Esophagus mucosa (tissue), 1 donor: ENCODE data around the gene PLEK2. TPM values are rescaled to one million over a fixed set of nuclear protein-coding genes. Genes with fewer than 3 reads are reported as not detected.
A peak's percentile ranks its signal among the peaks of the same experiment; 100 is the strongest.
"Not testable (repeated sequence)": the region's sequence is repeated elsewhere in the genome, so short reads cannot be mapped to it uniquely, and the experiment has no call there.

ENCODE experiments used
- ATAC-seq: fragments of 200-7000 bp; cut with Tn5 transposase; one replicate; pipeline ENCODE4 v1.9.1; 2020
- total RNA-seq: library from RNA; stranded (reverse); gene quantifications from one replicate; pipeline ENCODE4 v1.2.4, GENCODE V29; 2023
- donor health status: DM: yes; HTN: yes; CAD: no.

Gene PLEK2, protein sequence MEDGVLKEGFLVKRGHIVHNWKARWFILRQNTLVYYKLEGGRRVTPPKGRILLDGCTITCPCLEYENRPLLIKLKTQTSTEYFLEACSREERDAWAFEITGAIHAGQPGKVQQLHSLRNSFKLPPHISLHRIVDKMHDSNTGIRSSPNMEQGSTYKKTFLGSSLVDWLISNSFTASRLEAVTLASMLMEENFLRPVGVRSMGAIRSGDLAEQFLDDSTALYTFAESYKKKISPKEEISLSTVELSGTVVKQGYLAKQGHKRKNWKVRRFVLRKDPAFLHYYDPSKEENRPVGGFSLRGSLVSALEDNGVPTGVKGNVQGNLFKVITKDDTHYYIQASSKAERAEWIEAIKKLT
- total RNA-seq = 24.5 TPM

GRCh38 chr14:67411820-67412421, at the start of gene PLEK2:
TSS of gene PLEK2 (minus strand) at chr14:67412165. CDS start at chr14:67412059, 106 bp downstream.
- ATAC-seq = peak; percentile 76

DNA sequence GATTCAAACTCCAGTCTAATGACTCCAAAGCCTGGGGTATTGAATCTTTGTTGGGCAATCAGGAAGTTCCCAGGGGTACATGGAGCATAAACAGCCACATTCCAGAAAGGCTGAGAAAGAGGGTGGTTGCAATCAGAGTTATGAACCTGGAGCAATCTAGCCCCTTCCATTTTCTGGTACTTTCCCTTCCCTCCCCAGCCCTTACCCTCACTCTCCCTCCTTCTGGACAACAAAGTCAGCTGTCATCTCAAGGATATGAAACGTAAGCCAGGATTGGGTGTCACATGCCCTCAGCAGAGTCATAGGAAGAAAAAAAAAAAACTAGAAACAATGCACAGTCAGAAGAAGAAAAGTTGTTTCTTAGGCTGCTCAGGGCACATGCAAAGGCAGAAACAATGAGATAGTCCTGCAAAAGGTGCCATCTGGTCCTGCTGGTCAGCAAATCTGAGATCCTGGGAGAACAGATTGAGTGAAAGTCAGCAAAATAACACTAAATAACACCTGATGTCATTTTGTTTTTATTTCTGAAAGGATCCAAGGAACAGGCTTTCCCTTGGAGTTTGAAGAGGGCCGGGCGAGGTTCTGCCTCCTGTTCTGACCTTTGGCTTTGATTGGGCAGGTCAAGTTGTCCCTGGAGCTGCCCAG, 49.5 kb upstream of the PLEK2 start:
- ATAC-seq = no peak

- ATAC-seq = no peak
Observed at GRCh38 chr14:67459336-67459735, 47.4 kb upstream of the PLEK2 start.

DNA sequence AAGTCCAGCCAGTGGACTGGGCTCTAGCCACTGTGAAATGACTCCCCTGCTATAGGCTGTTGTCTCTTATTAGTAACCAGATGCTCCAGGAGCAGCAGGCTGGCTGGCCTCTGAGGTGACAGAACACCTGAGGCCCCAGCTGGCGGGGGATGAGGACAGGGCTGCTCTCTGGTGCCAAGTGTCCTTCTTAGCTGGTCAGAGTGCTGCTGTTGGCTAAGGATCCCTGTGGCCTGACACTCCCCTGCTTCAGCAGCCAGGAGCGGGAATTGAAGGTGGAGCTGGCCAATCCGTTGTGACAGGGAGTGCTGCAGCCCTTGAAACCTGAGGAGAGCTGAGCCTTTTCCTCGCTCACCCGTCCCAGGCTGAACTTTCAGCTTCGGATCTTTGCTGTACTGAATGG, 45.8 kb upstream of the PLEK2 start:
- ATAC-seq = no peak

- no peak for ATAC-seq
Observed at GRCh38 chr14:67456732-67457131, 44.8 kb upstream of the PLEK2 start.

- ATAC-seq = no peak
Observed at GRCh38 chr14:67453575-67454300, 41.8 kb upstream of the PLEK2 start.

DNA sequence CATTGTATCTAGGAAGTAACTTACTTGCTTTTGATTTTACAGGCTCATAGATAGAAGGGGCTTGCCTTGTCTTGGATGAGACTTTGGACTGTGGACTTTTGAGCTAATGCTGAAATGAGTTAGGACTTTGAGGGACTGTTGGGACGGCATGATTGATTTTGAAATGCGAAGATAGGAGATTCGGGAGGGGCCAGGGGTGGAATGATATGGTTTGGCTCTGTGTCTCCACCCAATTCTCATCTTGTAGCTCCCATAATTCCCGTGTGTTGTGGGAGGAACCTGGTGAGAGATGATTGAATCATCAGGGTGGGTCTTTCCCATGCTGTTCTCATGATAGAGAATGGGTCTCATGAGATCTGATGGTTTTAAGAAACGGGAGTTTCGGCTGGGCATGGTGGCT, 39.7 kb upstream of the PLEK2 start:
- ATAC-seq = not testable (repeated sequence)

DNA sequence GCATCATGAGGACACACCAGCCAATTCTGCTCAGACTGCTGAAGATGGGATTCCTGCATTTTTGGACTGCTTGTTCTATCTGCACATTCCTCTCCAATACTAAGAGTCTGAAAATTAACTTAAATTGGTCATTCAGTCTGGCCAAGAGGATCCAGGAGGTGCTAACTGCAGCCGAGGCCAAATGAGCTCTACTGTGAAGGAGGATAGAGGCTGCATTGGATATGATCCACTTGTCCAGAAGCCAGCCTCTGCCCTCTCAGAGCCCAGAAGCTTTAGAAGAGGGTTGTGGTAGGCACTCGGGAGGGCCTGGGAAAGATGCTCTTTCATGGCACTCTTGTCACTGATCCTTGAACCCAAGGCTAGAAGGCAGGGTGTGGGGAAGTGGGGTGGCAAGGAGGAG, 37.1 kb upstream of the PLEK2 start:
- no peak for ATAC-seq

DNA sequence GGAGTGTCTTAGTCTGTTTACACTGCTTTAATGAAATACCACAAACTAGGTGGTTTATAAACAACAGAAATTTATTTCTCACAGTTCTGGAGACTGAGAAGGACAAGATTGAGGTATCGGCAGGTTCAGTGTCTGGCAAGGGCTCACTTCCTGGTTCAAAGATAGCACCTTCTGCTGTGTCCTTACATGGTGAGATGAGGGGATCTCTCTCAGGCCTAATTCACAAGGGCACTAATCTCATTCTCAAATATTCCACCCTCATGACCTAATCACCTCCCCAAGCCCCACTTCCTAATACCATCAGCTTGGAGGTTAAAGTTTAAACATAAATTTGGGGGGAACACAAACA, 35.0 kb upstream of the PLEK2 start:
- ATAC-seq = no peak

DNA sequence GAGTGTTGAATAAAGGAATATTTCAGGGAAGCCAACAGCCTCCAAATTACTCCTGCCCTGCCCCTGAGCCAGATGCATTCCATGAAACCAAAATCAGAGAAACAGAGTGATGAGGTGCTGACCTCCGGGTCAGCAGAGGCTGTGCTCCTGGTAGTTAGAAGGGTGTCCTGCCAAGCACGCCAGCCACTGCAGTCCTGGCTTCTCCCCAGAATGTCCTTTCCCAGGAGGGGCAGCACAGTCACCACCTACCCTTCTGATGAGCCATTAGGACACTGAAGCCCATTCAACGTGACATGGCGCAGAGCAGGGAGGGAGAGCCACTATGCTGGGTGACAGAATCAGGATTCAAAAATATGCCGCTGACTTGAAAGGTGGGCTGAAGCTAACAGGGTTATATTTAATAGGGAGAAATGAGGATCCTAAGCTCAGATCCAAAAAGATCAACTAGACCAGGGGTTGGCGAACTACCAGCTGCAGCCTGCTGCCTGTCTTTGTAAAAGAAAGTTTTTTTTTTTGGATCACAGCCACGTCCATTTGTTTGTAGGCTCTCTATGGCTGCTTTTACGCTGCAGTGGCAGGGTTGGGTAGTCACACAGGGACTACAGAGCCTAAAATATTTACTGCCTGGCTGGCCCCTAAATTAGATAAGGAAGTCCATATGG, 34.5 kb upstream of the PLEK2 start:
- ATAC-seq = no peak

DNA sequence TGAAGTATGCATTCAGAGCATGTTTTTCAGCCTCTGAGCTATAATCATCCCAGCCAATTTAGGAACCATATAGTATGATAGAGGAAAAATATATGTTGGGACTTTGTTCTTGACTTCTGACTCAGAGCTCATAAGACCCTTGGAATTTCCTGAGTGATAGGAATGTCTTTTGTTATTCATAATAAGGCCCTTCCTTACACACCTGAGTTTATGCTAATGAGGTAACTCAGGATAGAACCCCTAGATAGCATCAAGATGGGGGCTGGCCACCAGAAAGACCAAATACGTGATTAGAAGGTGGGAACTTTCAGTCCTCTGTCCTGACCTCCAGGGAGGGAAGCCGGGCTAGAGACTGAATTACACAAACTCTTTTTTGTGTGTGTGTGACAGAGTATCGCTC, 32.4 kb upstream of the PLEK2 start:
- no peak for ATAC-seq

- ATAC-seq = no peak
Observed at GRCh38 chr14:67442139-67442906, 30.4 kb upstream of the PLEK2 start.

GRCh38 chr14:67441672-67442071, 29.7 kb upstream of the PLEK2 start:
- ATAC-seq = no peak

GRCh38 chr14:67441256-67441655, 29.3 kb upstream of the PLEK2 start:
- ATAC-seq = no peak

DNA sequence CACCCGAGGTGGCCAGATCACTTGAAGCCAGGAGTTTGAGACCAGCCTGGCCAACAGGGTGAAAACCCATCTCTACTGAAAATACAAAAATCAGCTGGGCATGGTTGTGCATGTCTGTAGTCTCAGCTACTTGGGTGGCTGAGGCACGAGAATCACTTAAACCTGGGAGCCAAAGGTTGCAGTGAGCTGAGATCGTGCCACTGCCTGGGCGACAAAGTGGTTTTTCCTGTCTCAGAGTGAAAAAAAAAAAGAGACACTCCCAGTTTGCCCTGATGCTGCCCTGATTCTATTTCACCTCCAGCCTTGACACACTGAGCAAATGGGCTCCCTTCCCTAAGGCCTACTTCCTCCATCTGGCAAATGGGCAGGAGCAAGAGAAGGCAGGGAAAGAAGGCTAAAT, 28.5 kb upstream of the PLEK2 start:
- peak; percentile 80 for ATAC-seq

- no peak for ATAC-seq
Observed at GRCh38 chr14:67438969-67439368, 27.0 kb upstream of the PLEK2 start.

DNA sequence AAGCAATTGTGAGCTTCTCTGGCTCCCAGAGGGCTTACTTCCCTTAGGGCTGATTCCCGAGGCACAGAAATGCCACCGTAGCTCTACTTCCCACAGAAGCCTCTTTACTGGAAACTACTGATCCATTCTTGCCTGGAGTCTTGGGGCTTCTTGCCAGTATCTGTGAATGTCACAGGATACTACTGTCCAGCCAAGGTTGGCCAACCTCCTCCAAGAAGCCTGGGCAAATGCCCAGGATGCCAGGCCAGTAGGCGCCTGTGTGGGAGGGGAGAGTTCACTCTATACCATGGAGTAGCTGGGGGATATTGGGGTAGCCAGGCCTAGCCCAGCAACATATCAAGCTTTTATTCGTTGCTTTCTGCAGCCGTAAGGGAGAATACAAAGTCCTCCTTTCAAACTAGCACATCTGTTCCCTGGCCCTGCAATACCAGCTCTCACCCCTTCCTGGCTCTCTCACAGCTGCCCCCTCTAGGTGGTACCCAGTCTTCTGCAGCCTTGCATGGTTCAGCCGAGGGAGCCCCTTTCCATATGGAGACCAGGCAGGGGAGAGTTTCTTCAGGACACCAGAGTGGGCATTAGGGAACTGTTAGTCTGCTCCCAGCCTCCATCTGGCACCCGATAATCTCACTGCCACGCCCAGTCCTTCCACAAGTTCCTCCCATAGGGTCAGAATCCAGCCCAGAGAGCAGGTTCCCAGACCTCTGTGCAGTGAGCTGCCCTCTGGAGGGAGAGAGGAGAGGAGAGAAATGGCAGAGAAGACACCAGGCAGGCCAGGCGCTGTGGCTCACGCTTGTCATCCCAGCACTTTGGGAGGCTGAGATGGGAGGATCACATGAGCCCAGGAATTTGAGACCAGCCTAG, 24.3 kb upstream of the PLEK2 start:
- ATAC-seq = no peak

- ATAC-seq = no peak
Observed at GRCh38 chr14:67435603-67436002, 23.6 kb upstream of the PLEK2 start.

DNA sequence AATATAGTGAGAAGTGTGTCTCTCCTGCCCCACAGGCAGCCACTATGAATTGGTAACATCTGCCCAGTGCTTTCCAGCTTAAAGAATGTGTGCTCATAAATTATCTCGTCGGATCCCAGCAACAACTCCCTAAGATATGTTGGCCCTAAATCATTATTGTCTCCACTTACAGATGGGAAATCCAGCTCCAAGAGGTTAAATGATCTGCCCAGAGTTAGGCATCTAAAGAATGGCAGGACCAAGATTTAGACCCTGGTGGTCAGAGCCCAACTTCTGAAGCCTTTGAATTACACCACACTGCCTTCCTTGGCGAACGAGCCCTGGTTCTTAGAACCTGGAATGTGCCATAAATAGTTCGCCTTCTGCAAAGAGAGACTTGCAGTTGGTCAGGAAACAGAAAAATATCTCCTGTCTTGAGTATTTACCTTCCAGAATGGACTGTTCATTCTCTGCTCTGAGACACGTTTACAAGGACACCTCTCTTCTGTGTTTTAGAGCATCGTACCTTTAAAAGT, 20.1 kb upstream of the PLEK2 start:
- ATAC-seq = no peak

GRCh38 chr14:67429510-67430205, 17.7 kb upstream of the PLEK2 start:
- no peak for ATAC-seq
